Retinal pigment epithelial cell (primary cell): ENCODE results near the gene CTLA4.

Source experiments
- DNase-seq: peaks from one replicate; pipeline ENCODE4 v3.0.0-alpha.2; 2010; ENCODE audit warnings: low read depth
- H3K4me3 ChIP-seq: 2 replicates; pipeline ENCODE4 v1.5.1; 2011; ENCODE audit warnings: mild to moderate bottlenecking, low read length, control low read depth, moderate library complexity
- TF ChIP-seq, protein P1 (sequence below): conservative IDR thresholded peaks from 2 replicates; pipeline ENCODE4 v1.5.1; 2011; ENCODE audit warnings: low read depth, low read length, control low read depth, inconsistent platforms

CTLA4 gene

GRCh38 chr2:203918264-203918663 is 50.7 kb downstream of the CTLA4 start:
- DNase-seq = no peak
- TF ChIP-seq, protein P1, sequence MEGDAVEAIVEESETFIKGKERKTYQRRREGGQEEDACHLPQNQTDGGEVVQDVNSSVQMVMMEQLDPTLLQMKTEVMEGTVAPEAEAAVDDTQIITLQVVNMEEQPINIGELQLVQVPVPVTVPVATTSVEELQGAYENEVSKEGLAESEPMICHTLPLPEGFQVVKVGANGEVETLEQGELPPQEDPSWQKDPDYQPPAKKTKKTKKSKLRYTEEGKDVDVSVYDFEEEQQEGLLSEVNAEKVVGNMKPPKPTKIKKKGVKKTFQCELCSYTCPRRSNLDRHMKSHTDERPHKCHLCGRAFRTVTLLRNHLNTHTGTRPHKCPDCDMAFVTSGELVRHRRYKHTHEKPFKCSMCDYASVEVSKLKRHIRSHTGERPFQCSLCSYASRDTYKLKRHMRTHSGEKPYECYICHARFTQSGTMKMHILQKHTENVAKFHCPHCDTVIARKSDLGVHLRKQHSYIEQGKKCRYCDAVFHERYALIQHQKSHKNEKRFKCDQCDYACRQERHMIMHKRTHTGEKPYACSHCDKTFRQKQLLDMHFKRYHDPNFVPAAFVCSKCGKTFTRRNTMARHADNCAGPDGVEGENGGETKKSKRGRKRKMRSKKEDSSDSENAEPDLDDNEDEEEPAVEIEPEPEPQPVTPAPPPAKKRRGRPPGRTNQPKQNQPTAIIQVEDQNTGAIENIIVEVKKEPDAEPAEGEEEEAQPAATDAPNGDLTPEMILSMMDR = no peak
- H3K4me3 ChIP-seq = no peak overlapping the region

DNA sequence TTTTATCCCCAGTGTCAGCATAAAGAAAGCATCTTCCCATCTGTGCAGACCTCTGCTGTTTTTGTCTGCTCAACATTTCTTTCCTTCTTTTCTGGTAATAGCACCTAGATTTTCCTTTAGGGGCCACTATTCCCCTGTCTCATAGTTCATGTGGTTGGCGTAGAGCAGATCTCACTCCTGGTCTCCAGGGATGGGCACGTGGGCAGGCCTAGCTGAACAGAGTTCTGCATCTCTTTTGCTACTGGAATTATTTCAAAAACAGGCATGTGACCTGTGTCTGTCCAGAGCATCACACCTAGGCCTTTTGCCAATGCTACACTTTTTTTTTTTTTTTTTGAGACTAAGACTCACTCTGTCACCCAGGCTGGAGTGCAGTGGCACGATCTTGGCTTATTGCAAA is 51.3 kb downstream of the CTLA4 start:
- no peak overlapping the region for H3K4me3 ChIP-seq
- TF ChIP-seq, protein P1 = no peak
- DNase-seq = no peak
